Smooth muscle cell (in vitro differentiated cells): ENCODE measurements around the gene SKOR1. TPM values are rescaled to one million over a fixed set of nuclear protein-coding genes. Genes with fewer than 3 reads are reported as not detected.

ENCODE experiments used
- DNase-seq: peaks from one replicate; lab custom pipeline; 2025; ENCODE audit not compliant: unreplicated experiment; lab: John Stamatoyannopoulos, UW
- H2AFZ ChIP-seq: fragments of 200-600 bp; sonication (generic); 2 replicates; pipeline ENCODE4 v1.6.0; 2016; ENCODE audit warnings: antibody characterized with exemption, low read depth, mild to moderate bottlenecking
- H3F3A ChIP-seq: fragments of 200-600 bp; sonication (generic); 2 replicates; pipeline ENCODE4 v1.6.0; 2017; ENCODE audit warnings: antibody characterized with exemption, low read depth
- H3K27ac ChIP-seq: fragments of 200-600 bp; sonication (generic); 2 replicates; pipeline ENCODE4 v1.5.1; 2016; ENCODE audit warnings: low read depth, mild to moderate bottlenecking
- H3K27me3 ChIP-seq: fragments of 200-600 bp; sonication (generic); 2 replicates; pipeline ENCODE4 v1.6.1; 2016; ENCODE audit warnings: low read depth, mild to moderate bottlenecking
- H3K36me3 ChIP-seq: fragments of 200-600 bp; sonication (generic); 2 replicates; pipeline ENCODE4 v1.5.1; 2016; ENCODE audit warnings: low read depth
- H3K4me1 ChIP-seq: fragments of 200-600 bp; sonication (generic); 2 replicates; pipeline ENCODE4 v1.5.1; 2016; ENCODE audit warnings: low read depth
- H3K4me2 ChIP-seq: fragments of 200-600 bp; sonication (generic); 2 replicates; pipeline ENCODE4 v1.6.0; 2016; ENCODE audit warnings: mild to moderate bottlenecking
- H3K4me3 ChIP-seq: fragments of 200-600 bp; sonication (generic); 2 replicates; pipeline ENCODE4 v1.5.1; 2016; ENCODE audit warnings: mild to moderate bottlenecking
- H3K79me2 ChIP-seq: fragments of 200-600 bp; sonication (generic); 2 replicates; pipeline ENCODE4 v1.6.0; 2016; ENCODE audit warnings: low read depth, mild to moderate bottlenecking
- H3K9ac ChIP-seq: fragments of 200-600 bp; sonication (generic); 2 replicates; pipeline ENCODE4 v1.6.0; 2016; ENCODE audit warnings: low read depth
- H3K9me3 ChIP-seq: fragments of 200-600 bp; sonication (generic); replicated peaks from 2 replicates; pipeline ENCODE4 v1.5.1; 2016; ENCODE audit warnings: low read depth
- H4K20me1 ChIP-seq: fragments of 200-600 bp; sonication (generic); 2 replicates; pipeline ENCODE4 v1.6.0; 2016; ENCODE audit warnings: low read depth
- CTCF ChIP-seq: fragments of 200-600 bp; sonication (generic); IDR thresholded peaks from 2 replicates; pipeline ENCODE4 v1.5.1; 2017; ENCODE audit warnings: borderline replicate concordance, mild to moderate bottlenecking, antibody characterized with exemption; ENCODE audit not compliant: insufficient read depth, poor library complexity, severe bottlenecking
- WGBS: methylation state at CpG from one replicate; pipeline ENCODE4 v1.1.7; 2016; ENCODE audit warnings: low lambda C conversion rate; 5-methylcytosine and 5-hydroxymethylcytosine counted together
- polyA plus RNA-seq: library from polyadenylated mRNA; unstranded; fragments of >200 nt; fragmentation: Nextera tagmentation; extraction: Ambion mirVana; gene quantifications from 2 replicates; pipeline ENCODE4 v1.2.1, GENCODE V29; 2016
- total RNA-seq: library from RNA; depleted of rRNA; stranded (reverse); fragments of >200 nt; gene quantifications from 2 replicates; pipeline ENCODE4 v1.2.3, GENCODE V29; 2014

SKOR1 gene
- total and polyA plus RNA-seq, 2 experiments from 2014 or later, result 0.04 to 0.21 TPM

DNA sequence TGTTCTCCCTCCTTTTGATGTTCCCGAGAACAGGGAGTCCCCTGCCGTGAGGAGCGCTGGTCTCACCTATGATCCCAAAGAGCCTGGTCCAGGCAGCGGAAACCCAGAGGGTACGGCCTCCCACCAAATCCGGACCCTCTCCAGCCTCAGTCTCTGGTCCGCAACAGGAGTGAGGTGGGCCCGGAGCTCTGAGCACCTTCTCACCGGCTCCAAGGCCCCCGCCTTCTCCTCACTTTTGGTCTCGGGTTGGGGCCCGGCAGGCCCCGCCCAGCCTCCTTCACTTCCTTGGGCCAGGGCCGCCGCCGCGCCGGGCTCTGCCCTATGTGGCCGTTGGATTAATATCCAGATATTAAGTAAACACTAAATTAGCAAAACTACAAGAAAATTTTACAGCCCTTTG is 5.7 kb upstream of the SKOR1 start:
- Histone ChIP-seq H3K9me3 (no peaks in the 10 kb centered on the region), H3K4me3 (no peak overlapping the region), H3K36me3 (no peaks in the 10 kb centered on the region), H3K9ac (no peak overlapping the region), H3K27me3 (peaks cover 82% of the 10 kb centered on the region), H2AFZ (no peak overlapping the region), H3K4me2 (no peak overlapping the region), H3F3A (no peaks in the 10 kb centered on the region), H3K4me1 (no peaks in the 10 kb centered on the region), H4K20me1 (no peaks in the 10 kb centered on the region), H3K79me2 (no peaks in the 10 kb centered on the region), H3K27ac (no peak overlapping the region)
- WGBS, result 35% methylated on average over 18 of the region's 19 CpGs
- no peak for TF ChIP-seq CTCF
- no peak for DNase-seq

GRCh38 chr15:67820122-67820991 is 5.0 kb upstream of the SKOR1 start:
- no peaks in the 10 kb centered on the region for H3K4me1 ChIP-seq
- H3K9me3 ChIP-seq, result no peaks in the 10 kb centered on the region
- peaks cover 89% of the 10 kb centered on the region for H3K27me3 ChIP-seq
- no peaks in the 10 kb centered on the region for H3K79me2 ChIP-seq
- no peak overlapping the region for H3K4me3 ChIP-seq
- H3K36me3 ChIP-seq, result no peaks in the 10 kb centered on the region
- 24% methylated on average over 50 of the region's 50 CpGs for WGBS
- no peak overlapping the region for H2AFZ ChIP-seq
- no peak overlapping the region for H3K9ac ChIP-seq
- no peaks in the 10 kb centered on the region for H4K20me1 ChIP-seq
- H3F3A ChIP-seq, result no peaks in the 10 kb centered on the region
- no peak overlapping the region for H3K4me2 ChIP-seq
- no peak for DNase-seq
- no peak for TF ChIP-seq CTCF
- no peak overlapping the region for H3K27ac ChIP-seq

GRCh38 chr15:67820992-67821783 is 4.1 kb upstream of the SKOR1 start:
- no peaks in the 10 kb centered on the region for H3K79me2 ChIP-seq
- H3K4me3 ChIP-seq, result no peak overlapping the region
- WGBS, result 14% methylated on average over 36 of the region's 39 CpGs
- no peaks in the 10 kb centered on the region for H3K9me3 ChIP-seq
- H3K4me1 ChIP-seq, result no peaks in the 10 kb centered on the region
- H4K20me1 ChIP-seq, result no peaks in the 10 kb centered on the region
- no peak overlapping the region for H3K27ac ChIP-seq
- H3K27me3 ChIP-seq, result peaks cover 97% of the 10 kb centered on the region
- no peaks in the 10 kb centered on the region for H3K36me3 ChIP-seq
- no peak overlapping the region for H3K9ac ChIP-seq
- H2AFZ ChIP-seq, result no peak overlapping the region
- H3F3A ChIP-seq, result no peaks in the 10 kb centered on the region
- peak; percentile 26 for DNase-seq
- H3K4me2 ChIP-seq, result no peak overlapping the region
- no peak for TF ChIP-seq CTCF
